Measurements from ENCODE around the gene SEC24B. TPM values are rescaled to one million over a fixed set of nuclear protein-coding genes. Genes with fewer than 3 reads are reported as not detected.
"Not testable (repeated sequence)": the region's sequence is repeated elsewhere in the genome, so short reads cannot be mapped to it uniquely, and the experiment has no call there.

The SEC24B gene
- total RNA-seq, 4 donors from 2014 or later, result 26.0 to 45.2 (median 37.3) TPM

DNA sequence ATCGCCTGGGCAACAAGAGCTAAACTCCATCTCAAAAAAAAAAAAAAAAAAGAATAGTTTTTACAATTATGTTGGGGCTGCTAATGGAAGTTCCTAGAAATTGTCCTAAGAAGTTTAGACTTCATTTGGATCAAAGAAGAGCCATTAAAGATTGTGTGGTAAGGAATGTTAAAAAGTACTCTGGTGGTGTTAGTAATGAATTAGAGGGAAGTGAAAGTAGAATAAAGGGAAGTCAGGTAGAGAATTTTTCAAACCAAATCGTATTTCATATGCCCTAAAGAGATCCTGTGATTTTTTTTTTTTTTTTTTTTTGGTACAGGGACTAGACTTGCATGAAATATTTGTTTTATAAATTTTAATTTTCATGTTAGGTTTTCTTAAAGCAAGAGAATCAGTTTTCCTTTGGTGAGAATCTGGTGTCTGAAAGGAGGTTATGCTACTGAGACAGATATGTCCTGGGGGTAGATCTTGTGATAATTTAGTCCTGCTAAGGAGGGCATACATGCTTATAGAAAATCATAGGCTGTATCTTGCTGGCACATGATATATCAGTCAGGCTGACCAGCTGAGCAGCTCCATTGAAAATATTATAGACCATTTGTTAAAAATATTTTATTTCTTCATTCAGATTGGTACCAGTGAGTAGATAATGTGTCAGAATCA lies 10.7 kb downstream of the SEC24B start:
- no peak for DNase-seq (ENCODE audit: low spot score in 2 of 2)
- intact Hi-C loops (cut with DNase I; ENCODE audit: low total_unique reads), result no loop called here
- H3K4me3 ChIP-seq (ENCODE audit: low read depth, poor library complexity, severe bottlenecking), result no peak overlapping the region
- 59 to 70% methylated on average over 2 of the region's 2 CpGs for WGBS, 2 donors
- TF ChIP-seq, protein P1, sequence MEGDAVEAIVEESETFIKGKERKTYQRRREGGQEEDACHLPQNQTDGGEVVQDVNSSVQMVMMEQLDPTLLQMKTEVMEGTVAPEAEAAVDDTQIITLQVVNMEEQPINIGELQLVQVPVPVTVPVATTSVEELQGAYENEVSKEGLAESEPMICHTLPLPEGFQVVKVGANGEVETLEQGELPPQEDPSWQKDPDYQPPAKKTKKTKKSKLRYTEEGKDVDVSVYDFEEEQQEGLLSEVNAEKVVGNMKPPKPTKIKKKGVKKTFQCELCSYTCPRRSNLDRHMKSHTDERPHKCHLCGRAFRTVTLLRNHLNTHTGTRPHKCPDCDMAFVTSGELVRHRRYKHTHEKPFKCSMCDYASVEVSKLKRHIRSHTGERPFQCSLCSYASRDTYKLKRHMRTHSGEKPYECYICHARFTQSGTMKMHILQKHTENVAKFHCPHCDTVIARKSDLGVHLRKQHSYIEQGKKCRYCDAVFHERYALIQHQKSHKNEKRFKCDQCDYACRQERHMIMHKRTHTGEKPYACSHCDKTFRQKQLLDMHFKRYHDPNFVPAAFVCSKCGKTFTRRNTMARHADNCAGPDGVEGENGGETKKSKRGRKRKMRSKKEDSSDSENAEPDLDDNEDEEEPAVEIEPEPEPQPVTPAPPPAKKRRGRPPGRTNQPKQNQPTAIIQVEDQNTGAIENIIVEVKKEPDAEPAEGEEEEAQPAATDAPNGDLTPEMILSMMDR (IDR thresholded peaks at IDR 0.05), result no peak
- TF ChIP-seq POLR2A (IDR thresholded peaks at IDR 0.05), result no peak

DNA sequence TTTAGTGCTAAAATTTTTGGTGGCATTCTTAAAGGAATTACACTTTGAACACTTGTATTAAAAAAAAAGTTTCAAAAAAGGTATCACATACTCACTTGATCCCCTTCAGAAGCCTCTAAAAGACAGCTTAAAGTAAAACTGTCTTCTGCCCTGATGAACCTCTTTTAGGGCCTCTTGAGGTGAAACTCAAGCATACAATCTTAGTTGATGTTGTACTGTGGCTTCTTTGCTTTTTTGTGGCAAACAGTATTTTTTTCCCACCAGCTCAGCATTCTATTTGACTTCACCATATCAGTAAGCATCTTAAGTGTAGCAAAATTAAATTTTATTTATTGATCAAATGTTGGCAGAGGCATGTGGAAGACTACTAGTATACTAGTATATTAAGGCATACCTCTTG lies 13.7 kb downstream of the SEC24B start:
- intact Hi-C loops (cut with DNase I; ENCODE audit: low total_unique reads), result no loop called here
- H3K4me3 ChIP-seq (ENCODE audit: low read depth, poor library complexity, severe bottlenecking), result no peak overlapping the region
- no peak for TF ChIP-seq POLR2A (IDR thresholded peaks at IDR 0.05)
- TF ChIP-seq, protein P1 (IDR thresholded peaks at IDR 0.05), result no peak
- no peak for DNase-seq (ENCODE audit: low spot score in 2 of 2)

DNA sequence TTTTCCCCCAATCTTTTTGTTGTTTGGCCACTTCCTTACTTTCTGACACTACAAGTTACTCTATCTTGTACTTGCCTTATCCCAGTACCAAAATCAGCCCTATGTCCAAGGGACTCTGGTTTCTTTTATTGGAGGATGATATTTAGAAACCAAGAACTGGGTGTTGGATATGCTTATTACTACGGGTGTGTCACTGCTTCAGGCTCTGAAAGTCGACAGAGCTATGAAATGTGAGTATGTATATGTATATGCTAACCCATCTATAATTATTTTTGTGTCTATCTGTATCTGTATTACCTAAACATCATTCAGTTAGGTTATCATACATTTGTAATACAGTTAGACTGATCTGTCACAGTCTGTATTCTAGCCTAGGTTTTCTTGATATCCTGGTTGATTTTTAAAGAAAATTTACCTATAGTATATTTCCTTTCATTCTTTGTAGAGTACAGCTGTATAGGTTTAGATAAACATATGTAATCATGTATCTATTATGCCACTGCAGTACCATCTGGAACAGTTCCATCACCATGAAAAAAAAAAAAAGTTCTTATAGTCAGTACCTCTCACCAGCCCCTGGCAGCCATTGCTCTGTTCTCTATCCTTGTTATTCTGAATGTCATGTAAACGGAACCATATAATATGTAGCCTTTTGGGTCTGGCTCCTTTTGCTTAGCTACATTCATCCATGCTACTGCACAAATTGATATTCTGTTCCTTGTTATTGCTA lies 18.1 kb downstream of the SEC24B start:
- no peak for TF ChIP-seq POLR2A (IDR thresholded peaks at IDR 0.05)
- TF ChIP-seq, protein P1 (IDR thresholded peaks at IDR 0.05), result no peak
- 77 to 83% methylated on average over 3 of the region's 3 CpGs for WGBS, 2 donors
- no peak for DNase-seq (ENCODE audit: low spot score in 2 of 2)
- H3K4me3 ChIP-seq (ENCODE audit: low read depth, poor library complexity, severe bottlenecking), result no peak overlapping the region
- intact Hi-C loops (cut with DNase I; ENCODE audit: low total_unique reads), result no loop called here

DNA sequence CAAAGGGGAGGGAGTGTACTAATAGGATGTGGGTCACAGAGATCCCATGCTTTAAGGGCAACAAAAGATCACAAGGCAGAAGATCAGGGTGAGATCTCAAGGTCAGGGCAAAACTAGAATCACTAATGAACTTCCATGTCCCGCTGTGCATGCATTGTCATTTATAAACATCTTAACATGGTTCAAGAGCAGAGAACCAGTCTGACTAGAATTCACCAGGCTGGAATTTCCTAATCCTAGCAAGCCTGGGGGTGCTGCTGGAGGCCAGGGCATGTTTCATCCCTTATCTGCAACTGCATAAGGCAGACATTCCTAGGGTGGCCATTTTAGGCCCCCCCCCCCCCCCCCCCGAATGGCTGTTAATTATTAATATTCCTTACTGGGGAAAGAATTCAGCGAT lies 19.5 kb downstream of the SEC24B start:
- WGBS, 2 donors, result 93% methylated on average over 3 of the region's 3 CpGs
- DNase-seq (ENCODE audit: low spot score in 2 of 2); intact Hi-C loops (cut with DNase I; ENCODE audit: low total_unique reads); H3K4me3 ChIP-seq (ENCODE audit: low read depth, poor library complexity, severe bottlenecking): not testable (repeated sequence)

DNA sequence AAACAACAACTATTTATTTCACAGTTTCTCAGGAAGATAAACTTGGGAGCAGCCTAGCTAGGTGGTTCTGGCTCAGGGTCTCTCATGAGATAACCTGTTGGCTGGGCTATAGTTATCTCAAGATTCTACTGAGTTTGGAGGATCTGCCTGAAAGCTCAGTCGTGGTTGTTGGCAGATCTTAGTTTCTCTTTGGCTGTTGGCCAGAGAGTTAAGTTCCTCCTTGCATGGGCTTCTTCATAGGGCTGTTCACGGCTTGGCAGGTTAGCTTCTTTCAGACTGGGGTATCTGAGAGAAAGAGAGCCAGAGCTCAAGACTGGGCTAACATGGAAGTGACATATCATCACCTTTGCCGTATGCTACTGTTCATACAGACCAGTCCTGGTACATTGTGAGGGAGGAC lies 28.7 kb downstream of the SEC24B start:
- TF ChIP-seq, protein P1 (IDR thresholded peaks at IDR 0.05), result no peak
- TF ChIP-seq POLR2A (IDR thresholded peaks at IDR 0.05), result no peak
- no peak overlapping the region for H3K4me3 ChIP-seq (ENCODE audit: low read depth, poor library complexity, severe bottlenecking)
- WGBS, 2 donors, result 55 to 56% methylated on average over 3 of the region's 3 CpGs
- intact Hi-C loops (cut with DNase I; ENCODE audit: low total_unique reads), result no loop called here
- no peak for DNase-seq (ENCODE audit: low spot score in 2 of 2)

DNA sequence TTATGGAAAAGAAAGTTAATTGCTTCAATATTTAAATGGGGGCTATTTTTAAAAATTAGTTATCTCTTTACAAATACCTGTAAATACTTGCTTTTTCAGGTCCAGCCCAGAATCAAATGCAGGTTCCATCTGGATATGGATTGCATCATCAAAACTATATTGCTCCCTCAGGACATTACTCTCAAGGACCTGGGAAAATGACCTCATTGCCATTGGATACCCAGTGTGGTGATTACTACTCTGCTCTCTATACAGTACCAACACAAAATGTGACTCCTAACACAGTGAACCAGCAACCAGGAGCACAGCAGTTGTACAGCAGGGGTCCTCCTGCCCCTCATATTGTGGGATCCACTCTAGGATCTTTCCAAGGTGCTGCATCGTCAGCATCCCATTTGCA lies 29.2 kb downstream of the SEC24B start:
- no peak overlapping the region for H3K4me3 ChIP-seq (ENCODE audit: low read depth, poor library complexity, severe bottlenecking)
- no peak for TF ChIP-seq POLR2A (IDR thresholded peaks at IDR 0.05)
- TF ChIP-seq, protein P1 (IDR thresholded peaks at IDR 0.05), result no peak
- WGBS, 2 donors, result 86 to 95% methylated on average over 1 of the region's 1 CpG
- no peak for DNase-seq (ENCODE audit: low spot score in 2 of 2)
- intact Hi-C loops (cut with DNase I; ENCODE audit: low total_unique reads), result no loop called here
